Common myeloid progenitor, CD34-positive (primary cell): ENCODE data around the gene LRRC42.

Experiments used
- CTCF ChIA-PET: fragments of 350-600 bp; sonication (Branson Sonifier 250); formaldehyde crosslinking; loops from one replicate; lab custom pipeline; 2021; ENCODE audit warnings: antibody characterized with exemption; lab: Charles Lee
- POLR2A ChIA-PET: fragments of 350-600 bp; sonication (Branson Sonifier 250); formaldehyde crosslinking; loops from one replicate; lab custom pipeline; 2021; ENCODE audit warnings: antibody characterized with exemption; lab: Charles Lee
- DNase-seq, 3 donors: peaks; one replicate each; pipeline versions ENCODE4 v3.0.0 to v3.0.0-alpha.2; 2013
- H3K27ac ChIP-seq, 2 experiments: 1 replicate in 1 of 2; 2 replicates in 1 of 2; pipeline ENCODE4 v1.7.0; 2013; ENCODE audit warnings: inconsistent platforms in 2 of 2, low read length in 2 of 2, mild to moderate bottlenecking in 2 of 2, low read depth in 1 of 2, moderate library complexity in 1 of 2; ENCODE audit not compliant: severe bottlenecking in 2 of 2, insufficient read depth in 1 of 2, poor library complexity in 1 of 2
- H3K27me3 ChIP-seq, 5 experiments: replicated peaks in 2 of 5; 1 replicate in 3 of 5; 2 replicates in 2 of 5; pipeline versions ENCODE4 v1.6.1 to v1.7.0; 2013; ENCODE audit warnings: low read length in 4 of 5, mild to moderate bottlenecking in 2 of 5, moderate library complexity in 2 of 5, inconsistent platforms in 1 of 5; ENCODE audit not compliant: insufficient read depth in 5 of 5, control insufficient read depth in 4 of 5
- H3K36me3 ChIP-seq, 4 experiments: 1 replicate in 2 of 4; 2 replicates in 2 of 4; pipeline versions ENCODE4 v1.6.1 to v1.7.0; 2013; ENCODE audit warnings: low read length in 3 of 4, control low read depth in 1 of 4, mild to moderate bottlenecking in 1 of 4; ENCODE audit not compliant: control insufficient read depth in 4 of 4, insufficient read depth in 4 of 4
- H3K4me1 ChIP-seq, 4 experiments: 1 replicate in 3 of 4; 2 replicates in 1 of 4; pipeline versions ENCODE4 v1.6.1 to v1.7.1; 2013; ENCODE audit warnings: low read length in 3 of 4, mild to moderate bottlenecking in 3 of 4, control low read depth in 1 of 4, inconsistent platforms in 1 of 4, moderate library complexity in 1 of 4; ENCODE audit not compliant: control insufficient read depth in 4 of 4, insufficient read depth in 4 of 4; ENCODE audit errors: control extremely low read depth in 1 of 4
- H3K4me3 ChIP-seq, 7 experiments: 1 replicate in 4 of 7; 2 replicates in 3 of 7; pipeline versions ENCODE4 v1.5.1 to v1.7.0; 2013; ENCODE audit warnings: mild to moderate bottlenecking in 7 of 7, low read length in 6 of 7, moderate library complexity in 6 of 7, inconsistent platforms in 2 of 7, low read depth in 2 of 7, control low read depth in 1 of 7; ENCODE audit not compliant: insufficient read depth in 4 of 7, control insufficient read depth in 1 of 7; ENCODE audit errors: extremely low read depth in 1 of 7
- H3K9me3 ChIP-seq, 5 experiments: 1 replicate in 4 of 5; 2 replicates in 1 of 5; pipeline versions ENCODE4 v1.6.1 to v1.7.1; 2013; ENCODE audit warnings: low read length in 4 of 5, mild to moderate bottlenecking in 2 of 5, inconsistent platforms in 1 of 5, low read depth in 1 of 5, moderate library complexity in 1 of 5; ENCODE audit not compliant: control insufficient read depth in 4 of 5, insufficient read depth in 2 of 5; ENCODE audit errors: control extremely low read depth in 1 of 5
- WGBS: methylation state at CpG from one replicate; pipeline ENCODE4 v1.1.5; 2013; ENCODE audit not compliant: insufficient coverage; 5-methylcytosine and 5-hydroxymethylcytosine counted together

LRRC42 gene

DNA sequence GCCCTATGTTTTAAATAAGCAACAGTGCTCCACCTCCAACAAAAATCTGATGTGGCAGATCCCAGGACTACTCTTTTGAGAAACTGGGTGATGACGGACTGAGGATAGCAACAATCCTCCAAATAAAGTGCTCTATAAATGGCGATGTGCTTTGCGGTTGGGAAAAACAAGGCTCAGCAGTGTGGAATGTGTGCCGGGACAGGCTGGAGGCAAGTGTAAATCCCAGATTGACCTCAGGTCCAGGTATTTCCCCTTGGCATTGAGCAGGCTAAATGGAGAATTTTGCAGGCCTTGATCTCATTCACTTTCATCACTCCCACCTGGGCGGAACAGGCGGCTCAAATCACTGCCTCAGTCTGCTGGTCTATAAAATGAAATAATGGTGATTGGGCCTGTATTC is 35.1 kb downstream of the LRRC42 start:
- ChIA-PET POLR2A (no interaction called here), CTCF (no interaction called here)
- H3K9me3 ChIP-seq, result no peaks in the 10 kb centered on the region
- WGBS, result 94% methylated on average over 6 of the region's 6 CpGs
- peaks cover 0 to 14% (median 11%) of the 10 kb centered on the region in 4 experiments for H3K4me1 ChIP-seq
- H3K27ac ChIP-seq, result no peak overlapping the region
- no peak for DNase-seq
- H3K36me3 ChIP-seq, result no peaks in the 10 kb centered on the region
- H3K4me3 ChIP-seq, result no peak overlapping the region
- H3K27me3 ChIP-seq, result no peaks in the 10 kb centered on the region

DNA sequence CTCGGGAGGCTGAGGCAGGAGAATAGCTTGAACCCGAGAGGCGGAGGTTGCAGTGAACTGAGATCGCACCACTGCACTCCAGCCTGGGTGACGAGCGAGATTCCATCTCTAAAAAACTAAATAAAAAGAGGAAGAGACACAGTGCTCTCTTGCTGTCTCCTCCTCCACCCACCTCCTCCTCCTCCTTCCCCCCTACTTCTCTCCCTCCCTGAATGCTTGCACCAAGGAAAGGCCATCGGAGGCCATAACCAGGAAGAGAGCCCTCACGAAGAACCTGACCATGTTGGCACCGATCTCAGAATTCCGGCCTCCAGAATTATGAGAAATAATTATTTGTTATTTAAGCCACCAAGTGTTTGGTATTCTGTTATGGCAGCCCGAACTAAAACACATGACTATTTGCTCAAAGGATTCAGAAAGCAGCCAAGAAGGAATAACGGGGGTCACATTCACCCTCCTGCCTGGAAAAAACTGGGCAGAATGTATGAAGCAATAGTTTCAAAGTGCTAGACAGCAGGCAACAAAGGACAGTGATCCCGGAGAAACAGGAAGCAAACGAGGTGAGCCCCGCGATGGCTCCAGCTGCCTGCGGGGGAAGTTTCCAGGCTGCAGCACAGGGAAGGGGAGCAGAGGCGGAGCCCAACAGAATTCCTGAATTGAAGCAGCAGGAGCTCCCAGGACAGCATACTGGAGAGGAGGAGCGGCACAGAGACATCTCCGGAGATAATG is 36.0 kb downstream of the LRRC42 start:
- POLR2A ChIA-PET, result no interaction called here

DNA sequence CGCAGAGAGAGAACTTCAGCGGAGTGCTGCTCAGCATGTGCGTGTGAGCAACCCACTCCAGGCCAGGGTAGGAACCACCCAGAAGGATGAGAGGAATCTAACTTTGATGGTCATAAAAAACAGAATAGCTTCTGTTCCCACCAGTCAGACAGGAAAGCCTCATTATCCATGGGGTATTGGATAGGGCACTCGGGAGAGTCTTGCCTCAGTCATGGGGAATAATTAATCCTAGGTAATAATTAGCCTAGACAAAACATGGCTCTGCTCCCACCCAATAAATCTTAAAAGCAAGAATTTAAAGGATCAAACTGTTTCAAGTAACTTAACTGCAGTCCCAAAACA is 36.6 kb downstream of the LRRC42 start:
- H3K27ac ChIP-seq, result no peak overlapping the region
- 96% methylated on average over 3 of the region's 4 CpGs for WGBS
- CTCF ChIA-PET, result no interaction called here

More for the DNA sequence above, 36.0 kb downstream of the LRRC42 start:
- peak overlapping the region in 6 of 7 experiments; percentile 9 to 72 (median 51) for H3K4me3 ChIP-seq
- no peaks in the 10 kb centered on the region for H3K9me3 ChIP-seq
- H3K27ac ChIP-seq, result peak overlapping the region in 1 of 2 experiments; percentile 18
- H3K27me3 ChIP-seq, result no peaks in the 10 kb centered on the region
- H3K4me1 ChIP-seq, result peaks cover 0 to 8% (median 7%) of the 10 kb centered on the region in 4 experiments
- DNase-seq, result peak in 2 of 3 donors; percentile 23 to 34
- 45% methylated on average over 12 of the region's 20 CpGs for WGBS
- H3K36me3 ChIP-seq, result no peaks in the 10 kb centered on the region
- CTCF ChIA-PET, result no interaction called here

DNA sequence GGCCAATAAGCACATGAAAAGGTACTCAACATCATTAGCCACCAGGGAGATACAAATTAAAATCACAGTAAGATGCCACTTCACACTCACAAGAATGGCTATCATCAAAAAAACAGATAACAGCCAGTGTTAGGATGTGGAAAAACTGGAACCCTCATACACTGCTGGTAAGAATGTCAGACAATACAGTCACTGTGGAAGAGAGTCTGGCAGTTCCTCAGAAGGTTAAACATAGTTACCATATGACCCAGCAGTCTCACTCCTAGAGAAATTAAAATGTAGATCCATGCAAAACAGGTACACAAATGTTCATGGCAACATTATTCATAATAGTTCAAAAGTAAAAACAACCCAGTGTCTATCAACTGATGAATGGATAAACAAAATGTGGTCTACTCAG is 38.6 kb downstream of the LRRC42 start:
- Histone ChIP-seq H3K9me3 (no peaks in the 10 kb centered on the region), H3K36me3 (no peaks in the 10 kb centered on the region), H3K4me3 (no peak overlapping the region), H3K27me3 (no peaks in the 10 kb centered on the region), H3K4me1 (peaks cover 0 to 8% (median 7%) of the 10 kb centered on the region in 4 experiments), H3K27ac (no peak overlapping the region)
- DNase-seq, result no peak
- CTCF ChIA-PET, result no interaction called here
- POLR2A ChIA-PET, result no interaction called here

More for the DNA sequence above, 36.6 kb downstream of the LRRC42 start:
- Histone ChIP-seq H3K4me3 (peak overlapping the region in 4 of 7 experiments; percentile 49 to 72 (median 55)), H3K9me3 (no peaks in the 10 kb centered on the region), H3K27me3 (no peaks in the 10 kb centered on the region), H3K36me3 (no peaks in the 10 kb centered on the region), H3K4me1 (peaks cover 0 to 8% (median 7%) of the 10 kb centered on the region in 4 experiments)
- DNase-seq, result no peak
- POLR2A ChIA-PET, result no interaction called here

DNA sequence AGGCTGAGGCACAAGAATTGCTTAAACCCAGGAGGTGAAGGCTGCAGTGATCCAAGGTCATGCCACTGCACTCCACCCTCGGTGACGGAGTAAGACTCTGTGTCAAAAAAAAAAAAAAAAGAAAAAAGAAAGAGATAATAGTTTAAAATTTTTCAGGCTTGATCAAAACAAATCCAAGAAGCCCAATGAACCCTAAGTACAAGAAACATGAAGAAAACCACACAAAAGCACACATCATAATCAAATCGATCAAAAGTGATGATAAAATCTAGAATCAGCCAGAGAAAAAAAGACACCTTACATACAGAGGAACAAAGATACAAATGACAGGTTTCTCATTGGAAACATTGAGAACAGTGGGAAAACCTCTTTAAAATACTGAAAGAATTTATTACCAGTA is 40.3 kb downstream of the LRRC42 start:
- POLR2A ChIA-PET, result no interaction called here
- DNase-seq, result no peak
- Histone ChIP-seq H3K27ac (no peak overlapping the region), H3K36me3 (no peaks in the 10 kb centered on the region), H3K4me3 (no peak overlapping the region), H3K9me3 (no peaks in the 10 kb centered on the region), H3K4me1 (peaks cover 0 to 8% (median 7%) of the 10 kb centered on the region in 4 experiments), H3K27me3 (no peaks in the 10 kb centered on the region)
- 60% methylated on average over 1 of the region's 3 CpGs for WGBS
- CTCF ChIA-PET, result no interaction called here

DNA sequence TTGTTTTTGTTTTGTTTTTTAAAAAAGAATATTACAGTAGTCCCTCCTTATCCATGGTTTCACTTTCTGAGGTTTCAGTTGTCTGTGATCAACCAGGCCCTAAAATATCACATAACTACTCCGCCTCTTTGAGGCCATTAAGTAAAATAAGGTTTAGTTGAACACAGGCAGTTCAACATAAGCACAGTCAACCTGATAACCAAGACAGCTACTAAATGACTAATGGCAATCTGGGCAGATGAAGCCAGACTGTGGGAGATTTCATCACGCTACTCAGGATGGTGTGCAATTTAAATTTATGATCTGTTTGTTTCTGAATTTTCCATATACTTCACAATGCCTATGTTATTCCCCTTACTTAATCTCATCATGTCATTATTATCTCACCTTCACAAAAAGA is 41.7 kb downstream of the LRRC42 start:
- Histone ChIP-seq H3K27me3 (no peaks in the 10 kb centered on the region), H3K4me1 (no peaks in the 10 kb centered on the region), H3K27ac (no peak overlapping the region), H3K9me3 (peaks cover 0 to 12% (median 6%) of the 10 kb centered on the region in 5 experiments), H3K36me3 (no peaks in the 10 kb centered on the region), H3K4me3 (no peak overlapping the region)
- POLR2A ChIA-PET, result no interaction called here
- CTCF ChIA-PET, result no interaction called here
- WGBS, result no CpG with 5 or more reads among the region's 2 CpGs
- no peak for DNase-seq

DNA sequence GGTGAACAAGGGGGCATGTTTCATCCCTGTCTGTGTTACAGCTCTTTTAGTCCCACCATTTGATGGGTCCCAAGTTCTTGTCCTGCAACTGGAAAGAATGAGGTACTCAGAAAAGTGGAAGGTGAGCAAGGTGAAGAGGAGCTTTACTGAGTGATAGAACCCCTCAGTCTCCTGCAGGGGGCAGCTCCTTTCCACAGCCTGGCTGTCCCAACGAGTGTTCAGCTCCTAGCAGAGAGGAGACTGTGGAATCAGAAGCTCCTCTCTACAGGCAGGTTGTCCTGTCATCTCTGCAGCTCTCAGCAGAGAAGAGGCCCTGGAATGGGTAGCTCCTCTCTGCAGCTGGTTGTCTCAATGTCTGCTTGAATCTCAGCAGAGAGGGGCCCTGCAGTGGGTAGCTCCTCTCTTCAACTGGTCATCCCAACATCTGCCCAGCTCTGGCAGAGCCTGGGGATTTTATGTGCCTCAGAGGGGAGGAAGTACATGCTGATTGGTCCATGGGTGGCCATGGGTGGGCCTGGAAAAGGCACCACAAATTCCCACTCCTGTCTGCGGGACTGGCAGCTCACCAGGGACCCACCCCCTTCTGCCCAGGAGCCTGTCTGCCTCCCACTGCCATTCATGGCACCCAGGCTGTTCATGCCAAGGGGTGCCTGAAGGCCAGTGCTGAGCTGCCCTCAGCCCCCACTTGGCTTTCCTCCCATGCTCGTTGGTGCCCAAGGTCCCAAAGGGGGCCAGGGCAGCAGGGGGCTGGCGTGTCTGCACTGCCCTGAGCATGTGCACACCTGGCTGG is 46.1 kb downstream of the LRRC42 start:
- 94% methylated on average over 4 of the region's 4 CpGs for WGBS
- H3K27ac ChIP-seq, result no peak overlapping the region
- no peaks in the 10 kb centered on the region for H3K4me1 ChIP-seq
- DNase-seq, result no peak
- H3K4me3 ChIP-seq, result no peak overlapping the region
- H3K36me3 ChIP-seq, result no peaks in the 10 kb centered on the region
- POLR2A ChIA-PET, result no interaction called here
- CTCF ChIA-PET, result interaction anchor here (1.2 kb wide), 1 partner anchor 16 kb away, joined by 3 read pairs; no protein-coding TSS in a partner anchor
- H3K27me3 ChIP-seq, result no peaks in the 10 kb centered on the region
- H3K9me3 ChIP-seq, result peaks cover 0 to 13% (median 6%) of the 10 kb centered on the region in 5 experiments
